HG03025 (cell line): Measurements from ENCODE around the gene FSTL4.

ENCODE experiments used
- ATAC-seq: cut with Tn5 transposase; IDR thresholded peaks from one replicate; pipeline ENCODE4 v1.9.1; 2021; ENCODE audit warnings: mild to moderate bottlenecking, moderate library complexity; ENCODE audit not compliant: unreplicated experiment, low FRiP score

The FSTL4 gene

GRCh38 chr5:133356984-133357421, 255.3 kb downstream of the FSTL4 start:
- no peak for ATAC-seq

GRCh38 chr5:133356396-133356983, 255.9 kb downstream of the FSTL4 start:
- no peak for ATAC-seq

- no peak for ATAC-seq
These were observed 257.8 kb downstream of the FSTL4 start for GRCh38 chr5:133354323-133355185.

GRCh38 chr5:133353741-133354140, 258.6 kb downstream of the FSTL4 start:
- no peak for ATAC-seq

GRCh38 chr5:133348406-133348805, 263.9 kb downstream of the FSTL4 start:
- ATAC-seq, result no peak

GRCh38 chr5:133347039-133347438, 265.3 kb downstream of the FSTL4 start:
- ATAC-seq, result no peak

- ATAC-seq, result no peak
These were observed 268.1 kb downstream of the FSTL4 start for GRCh38 chr5:133344266-133344665.

- no peak for ATAC-seq
These were observed 269.1 kb downstream of the FSTL4 start for GRCh38 chr5:133343196-133343595.

- ATAC-seq, result no peak
These were observed 270.2 kb downstream of the FSTL4 start for GRCh38 chr5:133341915-133342710.

- no peak for ATAC-seq
These were observed 271.0 kb downstream of the FSTL4 start for GRCh38 chr5:133341296-133341695.

- no peak for ATAC-seq
These were observed 271.5 kb downstream of the FSTL4 start for GRCh38 chr5:133340822-133341221.

- no peak for ATAC-seq
These were observed 272.2 kb downstream of the FSTL4 start for GRCh38 chr5:133340002-133340755.

GRCh38 chr5:133338504-133339355, 273.6 kb downstream of the FSTL4 start:
- no peak for ATAC-seq

GRCh38 chr5:133337795-133338445, 274.4 kb downstream of the FSTL4 start:
- no peak for ATAC-seq

GRCh38 chr5:133336969-133337410, 275.4 kb downstream of the FSTL4 start:
- ATAC-seq, result no peak

GRCh38 chr5:133336121-133336968, 276.0 kb downstream of the FSTL4 start:
- no peak for ATAC-seq

GRCh38 chr5:133334796-133335639, 277.3 kb downstream of the FSTL4 start:
- no peak for ATAC-seq
